Breast epithelium (tissue), 4 donors: ENCODE results near the gene FAM163B. TPM values are rescaled to one million over a fixed set of nuclear protein-coding genes. Genes with fewer than 3 reads are reported as not detected.

ENCODE experiments used
- DNase-seq, 2 donors: peaks; one replicate each; pipeline ENCODE4 v3.0.0-alpha.2; 2019; ENCODE audit warnings: low spot score in 2 of 2
- H3K27ac ChIP-seq, 2 donors: fragments of 200-600 bp; sonication (generic) in 1 of 2; one replicate each; pipeline ENCODE4 v1.5.1; 2016 to 2019; ENCODE audit warnings: mild to moderate bottlenecking in 1 of 2
- H3K27me3 ChIP-seq, 2 donors: fragments of 200-600 bp; sonication (generic) in 1 of 2; one replicate each; pipeline versions ENCODE4 v1.5.1 to v1.6.0; 2017 to 2019; ENCODE audit warnings: control low read depth in 1 of 2, mild to moderate bottlenecking in 1 of 2
- H3K36me3 ChIP-seq: fragments of 200-600 bp; one replicate; pipeline ENCODE4 v1.5.1; 2019
- H3K4me1 ChIP-seq, 2 donors: fragments of 200-600 bp; sonication (generic); one replicate each; pipeline ENCODE4 v1.5.1; 2016 to 2019; ENCODE audit warnings: control low read depth in 1 of 2
- H3K4me3 ChIP-seq, 3 donors: fragments of 200-600 bp; sonication (generic); 1 replicate in 2 of 3; 2 replicates in 1 of 3; pipeline ENCODE4 v1.5.1; 2016 to 2019; ENCODE audit warnings: mild to moderate bottlenecking in 3 of 3, moderate library complexity in 2 of 3
- H3K9me3 ChIP-seq, 2 donors: fragments of 200-600 bp; sonication (generic) in 1 of 2; one replicate each; pipeline ENCODE4 v1.5.1; 2016 to 2019; ENCODE audit warnings: control low read depth in 1 of 2
- POLR2A ChIP-seq: fragments of 450-650 bp; IDR thresholded peaks from one replicate; pipeline ENCODE4 v1.6.1; 2016; ENCODE audit warnings: antibody characterized with exemption, mild to moderate bottlenecking, moderate library complexity
- POLR2AphosphoS5 ChIP-seq, 3 donors: sonication (generic); formaldehyde crosslinking; IDR thresholded peaks; one replicate each; pipeline ENCODE4 v1.6.1; 2017; ENCODE audit warnings: antibody characterized with exemption in 3 of 3
- intact Hi-C: fragments of 100-400 bp; cut with DNase I; formaldehyde crosslinking; loops from one replicate; pipeline ENCODE4 v1.15.1; 2023; ENCODE audit warnings: low total_unique reads
- total RNA-seq, 3 donors: library from RNA; depleted of rRNA; stranded (reverse); fragments of >200 nt; gene quantifications; one replicate each; pipeline ENCODE4 v1.1.0, GENCODE V29; 2016
- TF ChIP-seq, protein P1 (sequence below), 3 donors: fragments of 450-650 bp; IDR thresholded peaks; one replicate each; pipeline ENCODE4 v1.5.1; 2016 to 2017; ENCODE audit warnings: antibody characterized with exemption in 3 of 3, mild to moderate bottlenecking in 3 of 3, moderate library complexity in 3 of 3

FAM163B gene
- total RNA-seq, 3 donors from 2014 or later: not detected

GRCh38 chr9:133614056-133614455, 4.9 kb upstream of the FAM163B start:
- Histone ChIP-seq H3K36me3 (no peaks in the 10 kb centered on the region), H3K9me3 (no peaks in the 10 kb centered on the region), H3K4me1 (no peaks in the 10 kb centered on the region), H3K4me3 (no peak overlapping the region), H3K27me3 (peaks cover 0 to 90% of the 10 kb centered on the region in 2 donors), H3K27ac (no peak overlapping the region)
- intact Hi-C loops: no loop called here
- DNase-seq: no peak
- TF ChIP-seq POLR2A (no peak), POLR2AphosphoS5 (IDR thresholded peaks at IDR 0.05) (no peak)
- TF ChIP-seq, protein P1, sequence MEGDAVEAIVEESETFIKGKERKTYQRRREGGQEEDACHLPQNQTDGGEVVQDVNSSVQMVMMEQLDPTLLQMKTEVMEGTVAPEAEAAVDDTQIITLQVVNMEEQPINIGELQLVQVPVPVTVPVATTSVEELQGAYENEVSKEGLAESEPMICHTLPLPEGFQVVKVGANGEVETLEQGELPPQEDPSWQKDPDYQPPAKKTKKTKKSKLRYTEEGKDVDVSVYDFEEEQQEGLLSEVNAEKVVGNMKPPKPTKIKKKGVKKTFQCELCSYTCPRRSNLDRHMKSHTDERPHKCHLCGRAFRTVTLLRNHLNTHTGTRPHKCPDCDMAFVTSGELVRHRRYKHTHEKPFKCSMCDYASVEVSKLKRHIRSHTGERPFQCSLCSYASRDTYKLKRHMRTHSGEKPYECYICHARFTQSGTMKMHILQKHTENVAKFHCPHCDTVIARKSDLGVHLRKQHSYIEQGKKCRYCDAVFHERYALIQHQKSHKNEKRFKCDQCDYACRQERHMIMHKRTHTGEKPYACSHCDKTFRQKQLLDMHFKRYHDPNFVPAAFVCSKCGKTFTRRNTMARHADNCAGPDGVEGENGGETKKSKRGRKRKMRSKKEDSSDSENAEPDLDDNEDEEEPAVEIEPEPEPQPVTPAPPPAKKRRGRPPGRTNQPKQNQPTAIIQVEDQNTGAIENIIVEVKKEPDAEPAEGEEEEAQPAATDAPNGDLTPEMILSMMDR (IDR thresholded peaks at IDR 0.05): no peak

DNA sequence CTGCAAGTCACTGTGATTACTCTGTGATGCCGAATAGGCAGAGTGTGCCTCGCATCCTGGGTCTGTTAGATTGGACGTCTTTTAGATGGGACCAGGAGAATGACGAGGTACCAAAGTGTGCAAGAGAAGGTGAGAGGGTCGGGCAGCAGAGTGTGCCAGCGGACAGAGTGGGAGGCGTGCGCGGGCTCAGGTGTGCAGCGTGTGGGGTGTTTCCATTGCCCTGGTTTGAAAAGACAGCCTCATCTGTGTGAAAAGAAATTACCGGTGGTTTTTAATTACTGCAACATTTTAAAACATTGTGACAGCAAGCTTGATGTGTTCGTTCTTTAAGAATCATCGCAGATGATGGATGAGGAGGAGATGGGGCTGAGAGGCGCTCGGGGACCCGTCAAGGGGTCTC, 4.2 kb upstream of the FAM163B start:
- H3K27me3 ChIP-seq: peaks cover 2 to 95% of the 10 kb centered on the region in 2 donors
- no peak for TF ChIP-seq POLR2AphosphoS5 (IDR thresholded peaks at IDR 0.05)
- TF ChIP-seq, protein P1 (IDR thresholded peaks at IDR 0.05): no peak
- no peak for TF ChIP-seq POLR2A

DNA sequence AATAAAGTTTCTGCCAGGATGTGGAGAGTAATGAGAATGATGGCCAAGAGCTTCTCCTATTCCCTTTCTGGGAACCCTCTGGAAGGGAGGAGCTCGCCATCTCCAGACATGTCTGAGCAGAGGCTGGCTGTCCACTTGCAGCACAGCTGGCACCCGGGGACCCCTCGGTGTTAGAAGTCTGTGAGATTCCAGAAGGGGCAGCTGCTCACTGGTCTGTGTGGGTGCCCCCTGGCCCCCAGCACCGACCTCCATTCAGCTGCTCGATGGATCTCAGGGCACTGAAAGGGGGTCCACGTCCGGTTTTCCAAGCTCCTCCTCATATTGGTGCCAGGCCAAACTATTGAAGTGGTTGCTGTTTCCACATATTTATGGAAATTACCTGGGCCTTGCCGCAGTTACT, 3.6 kb upstream of the FAM163B start:
- Histone ChIP-seq H3K27ac (no peak overlapping the region), H3K27me3 (peaks cover 2 to 95% of the 10 kb centered on the region in 2 donors), H3K4me3 (no peak overlapping the region), H3K9me3 (no peaks in the 10 kb centered on the region), H3K36me3 (no peaks in the 10 kb centered on the region), H3K4me1 (no peaks in the 10 kb centered on the region)
- intact Hi-C loops: no loop called here
- TF ChIP-seq, protein P1 (IDR thresholded peaks at IDR 0.05): no peak
- no peak for TF ChIP-seq POLR2A
- TF ChIP-seq POLR2AphosphoS5 (IDR thresholded peaks at IDR 0.05): no peak
- no peak for DNase-seq

More for the DNA sequence above, 4.2 kb upstream of the FAM163B start:
- Histone ChIP-seq H3K4me3 (no peak overlapping the region), H3K27ac (no peak overlapping the region), H3K9me3 (no peaks in the 10 kb centered on the region), H3K36me3 (no peaks in the 10 kb centered on the region), H3K4me1 (no peaks in the 10 kb centered on the region)
- intact Hi-C loops: no loop called here
- DNase-seq: no peak

GRCh38 chr9:133612051-133612450, 2.9 kb upstream of the FAM163B start:
- intact Hi-C loops: no loop called here
- Histone ChIP-seq H3K9me3 (no peaks in the 10 kb centered on the region), H3K27ac (no peak overlapping the region), H3K4me1 (no peaks in the 10 kb centered on the region), H3K36me3 (no peaks in the 10 kb centered on the region), H3K4me3 (no peak overlapping the region), H3K27me3 (peaks cover 2 to 95% of the 10 kb centered on the region in 2 donors)
- TF ChIP-seq POLR2A: no peak
- no peak for TF ChIP-seq POLR2AphosphoS5 (IDR thresholded peaks at IDR 0.05)
- TF ChIP-seq, protein P1 (IDR thresholded peaks at IDR 0.05): no peak
- DNase-seq: no peak

DNA sequence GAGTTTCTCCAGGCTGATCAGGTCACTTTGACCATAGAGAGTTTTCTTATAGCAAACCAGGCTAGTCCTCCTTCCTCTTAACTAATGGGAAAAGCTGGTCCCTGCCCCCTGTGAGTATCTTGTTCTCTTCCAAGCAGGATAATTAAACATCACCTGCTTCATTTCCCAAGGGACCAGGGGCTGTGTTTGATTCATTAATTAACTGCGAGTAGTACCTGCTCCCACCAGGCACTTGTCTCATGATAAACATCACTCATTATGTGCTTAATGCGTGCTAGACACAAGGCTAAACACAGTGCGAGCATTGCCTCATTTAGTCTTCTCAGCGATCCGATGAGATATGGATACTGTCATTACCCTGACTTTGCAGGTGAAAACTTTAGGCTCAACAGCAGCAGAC, 1.7 kb upstream of the FAM163B start:
- Histone ChIP-seq H3K4me1 (no peaks in the 10 kb centered on the region), H3K36me3 (no peaks in the 10 kb centered on the region), H3K27ac (no peak overlapping the region), H3K27me3 (peaks cover 2 to 95% of the 10 kb centered on the region in 2 donors), H3K9me3 (no peaks in the 10 kb centered on the region), H3K4me3 (no peak overlapping the region)
- intact Hi-C loops: no loop called here
- no peak for TF ChIP-seq POLR2AphosphoS5 (IDR thresholded peaks at IDR 0.05)
- no peak for TF ChIP-seq POLR2A
- TF ChIP-seq, protein P1 (IDR thresholded peaks at IDR 0.05): no peak
- DNase-seq: no peak
